Measurements from ENCODE around the gene NRXN3. TPM values are rescaled to one million over a fixed set of nuclear protein-coding genes. Genes with fewer than 3 reads are reported as not detected.
"Not testable (repeated sequence)": the region's sequence is repeated elsewhere in the genome, so short reads cannot be mapped to it uniquely, and the experiment has no call there.

Gene NRXN3
- total and polyA plus RNA-seq, 5 donors from 2014 or later: not detected

GRCh38 chr14:78469947-78470346 lies 299.8 kb downstream of the NRXN3 start:
- H3K4me1 Mint-ChIP-seq: no peaks in the 10 kb centered on the region
- H3K9me3 Mint-ChIP-seq: peaks cover 0 to 6% (median 3%) of the 10 kb centered on the region in 7 donors
- H3K36me3 ChIP-seq (ENCODE audit: control insufficient read depth, insufficient read depth, low read length): no peaks in the 10 kb centered on the region

GRCh38 chr14:78479127-78479780 lies 309.1 kb downstream of the NRXN3 start:
- Mint-ChIP-seq H3K27ac (no peak overlapping the region), H3K27me3 (no peaks in the 10 kb centered on the region), H3K4me3 (no peak overlapping the region), H3K4me1 (no peaks in the 10 kb centered on the region), H3K9me3 (peaks cover 0 to 3% (median 2%) of the 10 kb centered on the region in 7 donors), H3K36me3 (no peaks in the 10 kb centered on the region)
- H3K9me3 ChIP-seq (ENCODE audit: control insufficient read depth in 2 of 2, low read length in 2 of 2): no peaks in the 10 kb centered on the region
- H3K27me3 ChIP-seq (ENCODE audit: control insufficient read depth, insufficient read depth, low read length): no peaks in the 10 kb centered on the region
- H3K4me3 ChIP-seq (ENCODE audit: low read depth, low read length): no peak overlapping the region
- H3K4me1 ChIP-seq (ENCODE audit: control insufficient read depth, insufficient read depth, low read length, poor library complexity, severe bottlenecking): no peaks in the 10 kb centered on the region
- no peaks in the 10 kb centered on the region for H3K36me3 ChIP-seq (ENCODE audit: control insufficient read depth, insufficient read depth, low read length)
- no peak for DNase-seq
- ATAC-seq (ENCODE audit: low read depth in 2 of 2): no peak
- no peak overlapping the region for H3K27ac ChIP-seq (ENCODE audit: insufficient read depth, low read length, poor library complexity, severe bottlenecking)

More at GRCh38 chr14:78469947-78470346, 299.8 kb downstream of the NRXN3 start:
- H3K27ac ChIP-seq (ENCODE audit: insufficient read depth, low read length, poor library complexity, severe bottlenecking): no peak overlapping the region
- DNase-seq: no peak
- no peaks in the 10 kb centered on the region for H3K4me1 ChIP-seq (ENCODE audit: control insufficient read depth, insufficient read depth, low read length, poor library complexity, severe bottlenecking)
- H3K4me3 Mint-ChIP-seq: no peak overlapping the region
- no peak for ATAC-seq (ENCODE audit: low read depth in 2 of 2)
- H3K27ac Mint-ChIP-seq: no peak overlapping the region
- no peaks in the 10 kb centered on the region for H3K27me3 Mint-ChIP-seq
- no peaks in the 10 kb centered on the region for H3K27me3 ChIP-seq (ENCODE audit: control insufficient read depth, insufficient read depth, low read length)
- no peaks in the 10 kb centered on the region for H3K36me3 Mint-ChIP-seq
- no peak overlapping the region for H3K4me3 ChIP-seq (ENCODE audit: low read depth, low read length)
- no peaks in the 10 kb centered on the region for H3K9me3 ChIP-seq (ENCODE audit: control insufficient read depth in 2 of 2, low read length in 2 of 2)

- no peaks in the 10 kb centered on the region for H3K9me3 ChIP-seq (ENCODE audit: control insufficient read depth in 2 of 2, low read length in 2 of 2)
- Mint-ChIP-seq H3K4me1 (no peaks in the 10 kb centered on the region), H3K36me3 (no peaks in the 10 kb centered on the region), H3K27ac (no peak overlapping the region), H3K9me3 (no peaks in the 10 kb centered on the region), H3K4me3 (no peak overlapping the region), H3K27me3 (no peaks in the 10 kb centered on the region)
- no peak overlapping the region for H3K27ac ChIP-seq (ENCODE audit: insufficient read depth, low read length, poor library complexity, severe bottlenecking)
- no peak for DNase-seq
- ATAC-seq (ENCODE audit: low read depth in 2 of 2): no peak
- H3K36me3 ChIP-seq (ENCODE audit: control insufficient read depth, insufficient read depth, low read length): no peaks in the 10 kb centered on the region
- no peak overlapping the region for H3K4me3 ChIP-seq (ENCODE audit: low read depth, low read length)
- H3K27me3 ChIP-seq (ENCODE audit: control insufficient read depth, insufficient read depth, low read length): no peaks in the 10 kb centered on the region
- no peaks in the 10 kb centered on the region for H3K4me1 ChIP-seq (ENCODE audit: control insufficient read depth, insufficient read depth, low read length, poor library complexity, severe bottlenecking)
Observed at GRCh38 chr14:78484028-78484427, 313.9 kb downstream of the NRXN3 start.

GRCh38 chr14:78486081-78486480 lies 315.9 kb downstream of the NRXN3 start:
- Histone ChIP-seq H3K27ac (ENCODE audit: insufficient read depth, low read length, poor library complexity, severe bottlenecking) (no peak overlapping the region), H3K9me3 (ENCODE audit: control insufficient read depth in 2 of 2, low read length in 2 of 2) (no peaks in the 10 kb centered on the region), H3K36me3 (ENCODE audit: control insufficient read depth, insufficient read depth, low read length) (no peaks in the 10 kb centered on the region), H3K4me3 (ENCODE audit: low read depth, low read length) (no peak overlapping the region), H3K27me3 (ENCODE audit: control insufficient read depth, insufficient read depth, low read length) (no peaks in the 10 kb centered on the region), H3K4me1 (ENCODE audit: control insufficient read depth, insufficient read depth, low read length, poor library complexity, severe bottlenecking) (no peaks in the 10 kb centered on the region)
- Mint-ChIP-seq H3K27me3 (no peaks in the 10 kb centered on the region), H3K9me3 (no peaks in the 10 kb centered on the region), H3K4me1 (no peaks in the 10 kb centered on the region), H3K36me3 (no peaks in the 10 kb centered on the region), H3K4me3 (no peak overlapping the region), H3K27ac (no peak overlapping the region)
- ATAC-seq (ENCODE audit: low read depth in 2 of 2) (no peak), DNase-seq (no peak)

GRCh38 chr14:78486621-78487020 lies 316.4 kb downstream of the NRXN3 start:
- no peak for ATAC-seq (ENCODE audit: low read depth in 2 of 2)
- no peaks in the 10 kb centered on the region for H3K4me1 Mint-ChIP-seq

GRCh38 chr14:78487573-78487972 lies 317.4 kb downstream of the NRXN3 start:
- DNase-seq; H3K36me3 ChIP-seq (ENCODE audit: control insufficient read depth, insufficient read depth, low read length); H3K27me3 Mint-ChIP-seq; H3K36me3 Mint-ChIP-seq; H3K4me3 ChIP-seq (ENCODE audit: low read depth, low read length); ATAC-seq (ENCODE audit: low read depth in 2 of 2); H3K4me3 Mint-ChIP-seq; H3K27ac Mint-ChIP-seq; H3K27me3 ChIP-seq (ENCODE audit: control insufficient read depth, insufficient read depth, low read length); H3K9me3 ChIP-seq (ENCODE audit: control insufficient read depth in 2 of 2, low read length in 2 of 2); H3K4me1 ChIP-seq (ENCODE audit: control insufficient read depth, insufficient read depth, low read length, poor library complexity, severe bottlenecking); H3K9me3 Mint-ChIP-seq; H3K4me1 Mint-ChIP-seq; H3K27ac ChIP-seq (ENCODE audit: insufficient read depth, low read length, poor library complexity, severe bottlenecking): not testable (repeated sequence)

More at GRCh38 chr14:78486621-78487020, 316.4 kb downstream of the NRXN3 start:
- no peak for DNase-seq
- no peak overlapping the region for H3K4me3 Mint-ChIP-seq
- H3K9me3 Mint-ChIP-seq: no peaks in the 10 kb centered on the region
- H3K4me3 ChIP-seq (ENCODE audit: low read depth, low read length): no peak overlapping the region
- no peaks in the 10 kb centered on the region for H3K27me3 ChIP-seq (ENCODE audit: control insufficient read depth, insufficient read depth, low read length)
- H3K27me3 Mint-ChIP-seq: no peaks in the 10 kb centered on the region
- H3K27ac ChIP-seq (ENCODE audit: insufficient read depth, low read length, poor library complexity, severe bottlenecking): no peak overlapping the region
- no peaks in the 10 kb centered on the region for H3K36me3 ChIP-seq (ENCODE audit: control insufficient read depth, insufficient read depth, low read length)
- H3K27ac Mint-ChIP-seq: no peak overlapping the region
- no peaks in the 10 kb centered on the region for H3K9me3 ChIP-seq (ENCODE audit: control insufficient read depth in 2 of 2, low read length in 2 of 2)
- H3K36me3 Mint-ChIP-seq: no peaks in the 10 kb centered on the region
- no peaks in the 10 kb centered on the region for H3K4me1 ChIP-seq (ENCODE audit: control insufficient read depth, insufficient read depth, low read length, poor library complexity, severe bottlenecking)

GRCh38 chr14:78488938-78489337 lies 318.8 kb downstream of the NRXN3 start:
- H3K27ac ChIP-seq (ENCODE audit: insufficient read depth, low read length, poor library complexity, severe bottlenecking): no peak overlapping the region

GRCh38 chr14:78491048-78491447 lies 320.9 kb downstream of the NRXN3 start:
- no peaks in the 10 kb centered on the region for H3K4me1 Mint-ChIP-seq
- Histone ChIP-seq H3K9me3 (ENCODE audit: control insufficient read depth in 2 of 2, low read length in 2 of 2) (no peaks in the 10 kb centered on the region), H3K4me1 (ENCODE audit: control insufficient read depth, insufficient read depth, low read length, poor library complexity, severe bottlenecking) (no peaks in the 10 kb centered on the region), H3K4me3 (ENCODE audit: low read depth, low read length) (no peak overlapping the region), H3K36me3 (ENCODE audit: control insufficient read depth, insufficient read depth, low read length) (no peaks in the 10 kb centered on the region), H3K27me3 (ENCODE audit: control insufficient read depth, insufficient read depth, low read length) (no peaks in the 10 kb centered on the region), H3K27ac (ENCODE audit: insufficient read depth, low read length, poor library complexity, severe bottlenecking) (no peak overlapping the region)
- H3K9me3 Mint-ChIP-seq: peaks cover 0 to 5% (median 0%) of the 10 kb centered on the region in 7 donors
- ATAC-seq (ENCODE audit: low read depth in 2 of 2) (no peak), DNase-seq (no peak)
- no peak overlapping the region for H3K4me3 Mint-ChIP-seq
- no peaks in the 10 kb centered on the region for H3K27me3 Mint-ChIP-seq
- no peak overlapping the region for H3K27ac Mint-ChIP-seq
- no peaks in the 10 kb centered on the region for H3K36me3 Mint-ChIP-seq

More at GRCh38 chr14:78488938-78489337, 318.8 kb downstream of the NRXN3 start:
- H3K4me1 Mint-ChIP-seq: no peaks in the 10 kb centered on the region
- no peaks in the 10 kb centered on the region for H3K27me3 Mint-ChIP-seq
- H3K27ac Mint-ChIP-seq: no peak overlapping the region
- H3K36me3 ChIP-seq (ENCODE audit: control insufficient read depth, insufficient read depth, low read length): no peaks in the 10 kb centered on the region
- H3K4me1 ChIP-seq (ENCODE audit: control insufficient read depth, insufficient read depth, low read length, poor library complexity, severe bottlenecking): no peaks in the 10 kb centered on the region
- no peaks in the 10 kb centered on the region for H3K9me3 ChIP-seq (ENCODE audit: control insufficient read depth in 2 of 2, low read length in 2 of 2)
- no peak for ATAC-seq (ENCODE audit: low read depth in 2 of 2)
- no peaks in the 10 kb centered on the region for H3K36me3 Mint-ChIP-seq
- H3K4me3 Mint-ChIP-seq: no peak overlapping the region
- H3K9me3 Mint-ChIP-seq: no peaks in the 10 kb centered on the region
- H3K27me3 ChIP-seq (ENCODE audit: control insufficient read depth, insufficient read depth, low read length): no peaks in the 10 kb centered on the region
- no peak for DNase-seq
- H3K4me3 ChIP-seq (ENCODE audit: low read depth, low read length): no peak overlapping the region

Data from CD4-positive, CD25-positive, alpha-beta regulatory T cell (primary cell).